Measurements from ENCODE around the gene SEC62.
A peak's percentile ranks its signal among the peaks of the same experiment; 100 is the strongest.

SEC62 gene

DNA sequence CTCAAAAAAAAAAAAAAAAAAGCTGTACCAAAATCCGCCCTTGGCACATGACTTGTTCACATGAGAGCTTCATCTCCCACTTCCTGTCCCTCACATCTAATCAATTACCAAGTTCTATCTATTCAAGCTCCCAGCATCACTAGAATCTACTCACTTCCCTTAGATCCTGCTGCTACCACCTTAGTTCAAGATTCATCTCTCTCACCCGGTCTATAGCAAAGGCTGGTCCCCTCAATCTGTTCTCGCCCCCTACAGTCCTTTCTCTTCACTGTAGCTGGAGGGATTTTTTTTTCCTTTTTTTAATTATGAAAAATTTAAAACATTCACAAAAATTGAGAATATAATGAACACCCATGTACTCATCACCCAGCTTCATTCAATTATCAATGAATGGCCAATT, 54.5 kb downstream of the SEC62 start:
- TF ChIP-seq MYC (IDR thresholded peaks at IDR 0.05; ENCODE audit: low read depth, low read length), result no peak
- TF ChIP-seq, protein P1, sequence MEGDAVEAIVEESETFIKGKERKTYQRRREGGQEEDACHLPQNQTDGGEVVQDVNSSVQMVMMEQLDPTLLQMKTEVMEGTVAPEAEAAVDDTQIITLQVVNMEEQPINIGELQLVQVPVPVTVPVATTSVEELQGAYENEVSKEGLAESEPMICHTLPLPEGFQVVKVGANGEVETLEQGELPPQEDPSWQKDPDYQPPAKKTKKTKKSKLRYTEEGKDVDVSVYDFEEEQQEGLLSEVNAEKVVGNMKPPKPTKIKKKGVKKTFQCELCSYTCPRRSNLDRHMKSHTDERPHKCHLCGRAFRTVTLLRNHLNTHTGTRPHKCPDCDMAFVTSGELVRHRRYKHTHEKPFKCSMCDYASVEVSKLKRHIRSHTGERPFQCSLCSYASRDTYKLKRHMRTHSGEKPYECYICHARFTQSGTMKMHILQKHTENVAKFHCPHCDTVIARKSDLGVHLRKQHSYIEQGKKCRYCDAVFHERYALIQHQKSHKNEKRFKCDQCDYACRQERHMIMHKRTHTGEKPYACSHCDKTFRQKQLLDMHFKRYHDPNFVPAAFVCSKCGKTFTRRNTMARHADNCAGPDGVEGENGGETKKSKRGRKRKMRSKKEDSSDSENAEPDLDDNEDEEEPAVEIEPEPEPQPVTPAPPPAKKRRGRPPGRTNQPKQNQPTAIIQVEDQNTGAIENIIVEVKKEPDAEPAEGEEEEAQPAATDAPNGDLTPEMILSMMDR (IDR thresholded peaks at IDR 0.05; ENCODE audit: low read depth, low read length), result peak; percentile 7
- DNase-seq (ENCODE audit: low read depth), result peak; percentile 34
- H3K4me3 ChIP-seq (ENCODE audit: low read depth, low read length), result no peak overlapping the region

DNA sequence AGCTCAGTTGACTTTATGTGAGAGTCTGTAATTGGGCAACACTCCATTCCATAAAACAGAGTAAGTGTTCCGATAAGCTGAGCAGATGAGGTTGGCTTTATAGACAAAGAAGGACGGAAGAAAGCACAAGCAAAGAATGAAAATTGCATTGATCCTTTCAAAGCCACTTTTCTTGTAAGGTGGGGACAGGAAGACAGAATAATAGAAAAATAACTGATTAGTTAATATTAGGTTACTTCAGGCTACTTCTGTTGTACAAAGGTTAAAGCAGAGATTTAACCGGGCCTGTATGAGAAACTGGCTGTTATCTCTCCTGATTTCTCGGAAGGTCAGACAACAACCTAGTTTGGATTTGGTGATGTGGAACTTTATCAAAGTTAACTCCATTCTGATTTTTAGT, 55.7 kb downstream of the SEC62 start:
- H3K4me3 ChIP-seq (ENCODE audit: low read depth, low read length), result no peak overlapping the region
- no peak for DNase-seq (ENCODE audit: low read depth)
- TF ChIP-seq, protein P1 (IDR thresholded peaks at IDR 0.05; ENCODE audit: low read depth, low read length), result no peak
- TF ChIP-seq POLR2A (IDR thresholded peaks at IDR 0.05; ENCODE audit: extremely low read depth, insufficient read length), result no peak
- TF ChIP-seq, protein P2, sequence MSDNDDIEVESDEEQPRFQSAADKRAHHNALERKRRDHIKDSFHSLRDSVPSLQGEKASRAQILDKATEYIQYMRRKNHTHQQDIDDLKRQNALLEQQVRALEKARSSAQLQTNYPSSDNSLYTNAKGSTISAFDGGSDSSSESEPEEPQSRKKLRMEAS (IDR thresholded peaks at IDR 0.05; ENCODE audit: low read depth, low read length), result no peak
- TF ChIP-seq MYC (IDR thresholded peaks at IDR 0.05; ENCODE audit: low read depth, low read length), result no peak

DNA sequence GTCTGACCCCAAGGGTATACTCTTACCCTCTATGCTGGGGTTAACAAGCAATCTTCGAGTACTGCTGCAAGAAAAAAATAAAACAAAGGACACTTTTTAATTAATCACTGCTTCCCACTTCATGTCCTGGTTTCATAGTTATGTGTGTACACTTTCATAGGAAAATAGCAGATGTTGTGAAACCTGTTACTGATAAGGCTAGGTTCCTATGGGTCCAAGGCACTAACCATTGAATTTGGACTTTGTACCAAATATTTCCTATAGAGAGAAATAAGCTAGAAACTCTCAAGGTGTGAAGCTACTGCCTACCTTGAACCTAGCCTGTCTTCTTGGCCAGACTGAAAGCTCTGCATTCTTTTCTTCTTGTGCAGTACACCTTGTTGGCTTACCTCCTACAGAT, 56.6 kb downstream of the SEC62 start:
- TF ChIP-seq, protein P2 (IDR thresholded peaks at IDR 0.05; ENCODE audit: low read depth, low read length), result no peak
- no peak for DNase-seq (ENCODE audit: low read depth)
- H3K4me3 ChIP-seq (ENCODE audit: low read depth, low read length), result no peak overlapping the region

DNA sequence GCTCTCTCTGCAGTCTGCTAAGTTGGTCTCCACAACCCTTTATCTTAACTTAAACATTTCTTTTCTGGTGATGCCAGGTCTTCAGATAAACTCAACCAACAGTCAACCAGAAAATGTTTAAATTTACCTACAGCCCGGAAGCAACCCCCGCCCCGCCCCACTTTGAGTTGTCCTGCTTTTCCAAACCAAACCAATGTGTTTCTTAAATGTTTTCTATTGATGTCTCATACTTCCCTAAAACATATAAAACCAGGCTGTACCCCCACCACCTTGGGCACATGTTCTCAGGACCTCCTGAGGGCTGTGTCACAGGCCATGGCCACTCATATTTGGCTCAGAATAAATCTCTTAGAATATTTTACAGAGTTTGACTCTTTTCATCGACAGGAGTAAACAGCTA, 58.0 kb downstream of the SEC62 start:
- TF ChIP-seq, protein P2 (IDR thresholded peaks at IDR 0.05; ENCODE audit: low read depth, low read length), result no peak
- TF ChIP-seq POLR2A (IDR thresholded peaks at IDR 0.05; ENCODE audit: extremely low read depth, insufficient read length) (no peak), MYC (IDR thresholded peaks at IDR 0.05; ENCODE audit: low read depth, low read length) (no peak)
- TF ChIP-seq, protein P1 (IDR thresholded peaks at IDR 0.05; ENCODE audit: low read depth, low read length), result no peak
- peak overlapping the region; percentile 39 for H3K4me3 ChIP-seq (ENCODE audit: low read depth, low read length)

DNA sequence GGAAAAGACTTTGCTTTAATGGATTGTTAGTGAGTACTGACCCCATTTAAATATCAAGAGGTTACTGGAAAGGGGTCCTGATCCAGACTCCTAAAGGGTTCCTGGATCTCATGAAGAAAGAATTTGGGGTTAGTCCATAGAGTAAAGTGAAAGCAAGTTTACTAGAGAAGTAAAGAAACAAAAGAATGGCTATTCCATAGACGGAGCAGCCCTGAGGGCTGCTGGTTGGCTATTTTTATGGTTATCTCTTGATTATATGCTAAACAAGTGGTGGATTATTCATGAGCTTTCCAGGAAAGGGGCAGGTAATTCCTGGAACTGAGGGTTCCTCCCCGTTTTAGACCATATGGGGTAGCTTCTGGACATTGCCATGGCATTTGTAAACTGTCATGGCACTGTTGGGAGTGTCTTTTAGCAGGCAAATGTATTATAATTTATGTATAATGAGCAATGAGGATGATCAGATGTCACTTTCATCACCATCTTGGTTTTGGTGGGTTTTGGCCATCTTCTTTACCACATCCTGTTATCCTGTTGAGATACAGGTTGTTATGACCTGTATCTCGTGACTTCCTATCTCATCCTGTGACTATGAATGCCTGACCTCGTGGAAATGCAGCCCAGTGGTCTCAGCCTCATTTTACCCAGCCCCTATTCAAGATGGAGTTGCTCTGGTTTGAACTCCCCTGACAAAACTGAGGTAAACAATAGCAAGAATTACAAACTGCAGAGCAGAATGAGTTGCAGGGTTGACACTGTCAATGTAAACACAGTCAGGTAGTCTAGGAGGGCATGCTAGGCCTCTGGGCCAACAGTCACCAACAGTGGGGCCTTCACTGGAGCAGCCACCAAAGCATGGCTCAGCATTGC, 60.9 kb downstream of the SEC62 start:
- peak; percentile 30 for DNase-seq (ENCODE audit: low read depth)
- no peak overlapping the region for H3K4me3 ChIP-seq (ENCODE audit: low read depth, low read length)
- TF ChIP-seq MYC (IDR thresholded peaks at IDR 0.05; ENCODE audit: low read depth, low read length) (no peak), POLR2A (IDR thresholded peaks at IDR 0.05; ENCODE audit: extremely low read depth, insufficient read length) (no peak)
- TF ChIP-seq, protein P1 (IDR thresholded peaks at IDR 0.05; ENCODE audit: low read depth, low read length), result no peak
- TF ChIP-seq, protein P2 (IDR thresholded peaks at IDR 0.05; ENCODE audit: low read depth, low read length), result no peak

More for the DNA sequence above, 58.0 kb downstream of the SEC62 start:
- peak; percentile 51 for DNase-seq (ENCODE audit: low read depth)

DNA sequence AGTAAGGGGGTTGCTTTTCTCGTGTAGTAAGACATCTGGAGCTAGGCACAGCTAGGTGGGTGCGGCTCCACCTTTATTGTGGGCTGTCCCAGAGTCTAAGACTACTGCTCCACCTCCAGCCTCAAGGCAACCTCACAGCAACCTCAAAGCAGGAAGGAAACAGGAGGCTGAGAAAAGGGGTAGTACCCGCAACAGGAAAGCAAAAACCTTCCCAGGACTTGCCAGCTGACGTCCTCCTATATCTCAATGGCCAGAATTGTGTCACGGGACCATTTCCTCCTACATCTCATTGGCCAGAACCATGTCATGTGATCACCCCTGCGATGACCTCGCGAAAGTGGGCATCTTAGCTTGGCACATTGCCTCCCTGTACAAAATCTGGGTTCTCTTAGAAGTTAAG, 66.9 kb downstream of the SEC62 start:
- TF ChIP-seq, protein P1 (IDR thresholded peaks at IDR 0.05; ENCODE audit: low read depth, low read length), result no peak
- TF ChIP-seq POLR2A (IDR thresholded peaks at IDR 0.05; ENCODE audit: extremely low read depth, insufficient read length) (no peak), MYC (IDR thresholded peaks at IDR 0.05; ENCODE audit: low read depth, low read length) (no peak)
- TF ChIP-seq, protein P2 (IDR thresholded peaks at IDR 0.05; ENCODE audit: low read depth, low read length), result no peak
- peak; percentile 70 for DNase-seq (ENCODE audit: low read depth)

More for the DNA sequence above, 66.9 kb downstream of the SEC62 start:
- H3K4me3 ChIP-seq (ENCODE audit: low read depth, low read length), result no peak overlapping the region

Measured in NB4 (cell line).